RKO (cell line): ENCODE data around the gene SHC4.

Source experiments
- DNase-seq: peaks from one replicate; pipeline ENCODE4 v3.0.0-alpha.2; 2016; ENCODE audit warnings: low spot score

Gene SHC4

DNA sequence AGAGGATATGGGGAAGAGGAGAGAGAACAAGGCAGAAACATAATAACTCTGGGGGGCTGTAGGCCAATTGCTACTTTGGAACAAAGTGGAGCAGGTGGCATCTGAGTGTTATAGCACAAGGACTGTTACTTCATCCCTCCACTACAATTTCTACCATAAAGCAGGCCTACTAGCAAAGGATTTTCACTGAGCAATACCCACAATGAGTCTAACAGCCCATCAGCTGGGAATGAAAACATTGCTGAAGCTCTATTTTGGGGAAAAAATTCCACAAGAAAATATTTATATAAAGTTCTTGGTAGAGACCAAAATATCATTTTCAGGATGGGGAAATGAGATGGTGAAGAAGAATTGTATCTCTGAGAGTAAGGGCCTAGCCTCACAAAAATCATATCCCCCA lies 3.6 kb upstream of the SHC4 start:
- DNase-seq, result no peak

DNA sequence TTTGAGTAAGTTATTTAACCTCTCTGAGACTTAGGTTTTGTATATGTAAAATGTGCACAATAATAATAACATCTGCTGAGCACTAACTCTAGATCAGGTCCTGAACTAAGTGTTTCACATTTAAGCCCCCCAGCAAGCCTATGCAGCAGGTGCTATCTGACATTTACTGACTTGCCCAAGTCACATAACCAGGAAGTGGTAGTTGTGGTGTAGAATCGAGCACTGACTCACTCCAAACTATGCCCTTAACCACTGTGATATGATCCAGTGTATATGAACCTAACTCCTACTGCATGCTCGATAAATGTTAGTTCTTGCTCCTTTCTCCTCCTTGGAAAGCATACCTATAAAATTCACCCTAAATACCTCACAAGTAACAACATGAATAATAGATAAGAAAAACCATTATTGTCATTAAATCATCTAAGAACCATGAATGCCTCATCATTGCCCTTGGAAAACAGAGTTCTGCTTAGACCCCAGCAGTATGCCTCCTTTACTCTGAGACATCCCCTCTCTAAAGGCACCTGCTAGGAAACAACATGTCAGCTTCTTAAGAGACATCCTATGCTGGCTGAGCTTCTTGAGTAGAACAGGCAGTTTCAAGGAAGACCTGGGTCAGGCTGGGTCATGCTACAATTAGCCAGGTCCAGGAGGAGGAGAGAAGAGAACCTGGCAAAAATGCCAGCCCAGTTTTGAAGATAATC lies 3.0 kb upstream of the SHC4 start:
- DNase-seq, result peak; percentile 28

DNA sequence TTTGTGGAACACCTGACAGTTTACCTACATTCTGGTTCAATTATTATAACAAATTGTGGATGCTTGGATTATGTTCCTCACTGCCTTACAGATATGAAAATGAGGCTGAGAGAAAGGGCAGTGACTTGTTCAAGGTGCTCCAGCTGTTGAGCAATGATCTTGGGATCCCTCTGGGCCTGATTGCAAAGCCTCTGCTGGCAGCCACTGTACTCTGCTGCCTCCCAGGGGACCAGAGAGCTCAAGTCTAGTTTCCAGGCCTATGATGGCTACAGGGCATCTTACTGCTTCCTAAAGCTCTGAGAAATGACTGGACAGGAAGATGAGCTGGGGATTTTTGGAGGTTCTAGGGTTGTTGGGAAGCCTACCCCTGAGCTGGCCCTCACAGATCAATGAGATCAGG lies 2.3 kb upstream of the SHC4 start:
- DNase-seq, result peak; percentile 51

DNA sequence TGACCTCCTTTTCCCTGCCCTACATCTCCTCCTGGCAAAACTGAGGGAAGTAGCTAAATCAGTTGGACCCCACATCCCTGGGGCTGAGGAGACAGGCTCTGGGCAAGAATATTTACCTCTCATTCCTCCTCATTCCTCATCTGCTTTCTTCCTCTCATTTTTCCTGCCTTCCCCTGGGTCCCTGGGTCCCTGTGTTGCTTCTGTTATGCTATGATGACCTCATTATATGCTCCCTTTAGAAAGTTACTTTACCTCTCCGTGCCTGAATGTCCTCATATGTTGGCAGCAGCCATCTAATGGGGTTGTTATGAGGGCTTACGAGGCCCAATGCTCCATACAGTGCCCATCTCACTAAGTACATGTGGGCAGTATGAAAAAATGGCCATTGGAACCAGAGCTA lies 1.2 kb upstream of the SHC4 start:
- DNase-seq, result no peak

DNA sequence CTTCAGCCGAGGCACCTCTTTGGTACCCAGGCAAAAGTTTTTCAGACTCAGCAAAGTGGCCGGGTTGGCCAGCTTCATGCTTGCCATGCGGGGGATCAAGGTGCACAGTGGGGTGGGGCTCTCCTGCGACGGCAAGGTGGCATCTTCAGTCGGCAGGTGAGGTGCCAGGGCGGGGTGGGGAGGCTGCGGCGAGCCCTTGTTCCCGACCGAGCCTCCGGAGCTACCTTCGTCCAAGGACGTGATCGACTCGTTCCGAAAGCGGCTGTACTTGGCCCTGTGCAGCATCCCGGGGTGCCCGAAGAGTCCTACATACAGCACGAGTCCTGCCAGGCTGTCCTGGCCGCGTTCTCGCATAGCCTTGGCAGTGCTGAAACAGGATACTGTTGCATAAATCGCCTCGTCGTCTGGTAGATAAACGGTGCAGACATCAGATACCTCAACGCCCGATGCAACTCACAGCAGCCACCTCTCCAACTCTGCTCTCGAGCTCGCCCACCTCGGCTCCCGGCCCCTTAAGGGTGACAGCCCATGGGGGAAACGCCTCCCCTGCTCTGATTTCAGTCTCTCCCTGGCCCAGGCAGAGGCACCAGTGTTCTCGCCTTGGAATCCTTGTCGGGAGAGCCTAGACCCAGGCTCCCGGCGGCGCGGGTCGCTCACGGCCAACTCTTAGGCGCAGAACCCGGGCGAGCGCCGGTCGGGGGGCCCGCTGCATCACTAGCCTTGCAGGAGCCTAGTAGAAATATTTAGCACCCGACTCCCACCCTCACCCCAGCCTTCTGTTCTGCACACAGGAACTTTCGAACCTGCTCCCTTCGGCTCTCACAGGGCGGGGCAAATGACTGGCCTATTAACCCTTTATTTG lies 826 bp downstream of the SHC4 start:
- no peak for DNase-seq

DNA sequence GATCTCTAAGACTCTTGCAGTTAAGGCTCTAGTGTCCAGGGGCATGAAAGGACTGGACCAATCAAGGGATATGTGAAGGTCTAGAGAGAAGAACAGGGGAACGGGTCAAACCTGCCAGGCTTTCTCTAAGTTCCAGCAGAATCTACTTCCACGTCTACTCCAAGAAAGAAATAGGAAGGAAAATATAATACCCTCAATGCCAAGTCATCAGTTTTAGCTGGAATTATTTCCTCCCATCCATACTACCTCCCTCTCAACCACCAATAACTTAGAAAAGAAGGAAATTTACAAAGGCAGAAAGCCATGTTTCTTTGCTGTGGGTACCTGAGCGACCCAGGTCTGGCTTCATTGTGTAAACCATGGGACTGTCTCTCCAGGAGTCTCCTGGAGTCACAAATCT lies 7.8 kb downstream of the SHC4 start:
- no peak for DNase-seq

DNA sequence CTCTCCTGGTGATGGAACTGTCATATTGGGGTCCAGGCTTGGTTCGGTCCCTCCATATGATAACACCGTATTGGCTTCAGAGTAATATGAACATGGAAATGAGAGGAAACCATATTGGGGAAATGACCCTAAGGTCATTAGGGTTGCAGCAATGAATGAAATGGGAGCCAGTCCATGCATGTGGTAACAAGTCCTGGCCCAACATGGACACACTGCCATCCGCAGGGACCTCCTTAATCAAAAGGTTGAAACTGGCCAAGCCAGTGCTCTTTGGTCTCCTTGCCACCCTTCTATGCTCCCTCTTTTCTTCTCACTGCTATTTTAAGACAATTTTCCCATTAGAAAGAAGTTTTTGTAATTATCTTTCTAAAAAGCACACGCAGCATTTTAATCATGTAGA lies 8.3 kb downstream of the SHC4 start:
- DNase-seq, result no peak

DNA sequence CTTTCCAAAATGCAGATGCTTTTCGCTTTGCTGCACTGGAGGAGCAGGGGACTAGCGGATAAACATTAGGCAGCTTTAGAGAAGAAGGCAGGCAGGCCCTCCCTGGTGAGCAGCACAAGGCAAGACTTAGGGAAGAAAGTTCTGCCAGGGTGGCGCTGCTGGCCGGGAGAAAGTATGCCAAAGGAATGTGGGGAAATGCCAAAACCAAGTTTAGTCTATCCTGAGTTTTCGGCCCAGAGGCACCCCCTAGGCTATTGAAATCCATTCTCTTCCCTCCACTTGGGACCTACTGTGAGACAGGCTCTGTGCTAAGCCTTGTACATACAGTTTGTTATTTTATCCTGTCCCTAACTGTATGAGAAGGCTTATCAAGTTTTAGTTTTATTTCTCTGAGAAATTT lies 9.2 kb downstream of the SHC4 start:
- DNase-seq, result no peak

DNA sequence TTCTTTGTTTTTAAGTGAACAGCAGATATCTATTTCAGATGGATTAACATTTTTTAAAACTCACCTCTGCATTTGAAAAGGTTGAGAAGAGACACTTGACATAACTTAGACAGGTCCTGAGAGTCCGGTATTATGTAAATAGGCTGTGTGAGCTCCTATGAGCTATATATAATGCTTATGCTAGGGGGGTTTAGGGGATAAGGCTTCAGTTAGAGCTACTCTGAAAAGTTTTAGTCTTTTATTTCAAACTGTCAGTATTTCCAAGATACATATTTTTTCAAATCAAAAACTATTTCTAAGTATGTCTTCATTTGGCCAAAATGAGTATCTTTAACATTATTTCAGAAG lies 16.9 kb downstream of the SHC4 start:
- no peak for DNase-seq

DNA sequence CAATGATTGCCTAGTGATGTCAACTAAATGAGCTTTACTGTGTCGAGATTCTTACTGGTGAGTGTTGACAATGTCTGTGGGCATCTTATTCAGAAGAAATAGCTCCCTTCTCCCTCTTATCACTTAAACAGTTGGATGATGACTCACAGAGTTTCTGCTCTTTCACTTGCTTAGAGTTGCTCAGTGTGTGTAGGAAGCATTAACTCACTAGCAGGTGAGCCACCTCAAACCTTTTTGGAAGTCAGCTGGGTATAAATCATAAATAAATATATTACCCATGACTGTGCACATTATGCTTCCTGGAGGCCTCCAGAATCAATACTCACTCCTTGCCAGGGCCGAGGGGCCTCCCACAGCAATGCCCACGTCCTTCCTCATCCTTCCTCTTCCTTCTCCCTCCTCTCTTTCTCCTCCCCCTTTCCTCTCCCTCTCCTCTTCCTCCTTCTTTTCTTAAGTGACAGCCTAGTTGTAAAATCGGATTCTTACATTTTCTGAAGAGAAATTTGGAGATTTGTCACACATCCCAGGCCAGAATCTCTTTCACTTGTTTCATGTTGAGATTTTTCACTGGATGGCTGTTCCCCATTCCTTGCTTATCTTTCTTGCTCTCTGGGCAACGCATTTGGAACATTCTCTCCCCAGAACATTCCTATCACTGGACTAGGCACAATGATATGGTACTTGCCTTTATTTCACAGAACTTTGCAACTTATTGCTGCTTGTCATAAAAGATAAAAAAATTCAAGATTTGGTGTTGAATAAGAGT lies 17.5 kb downstream of the SHC4 start:
- peak; percentile 74 for DNase-seq

DNA sequence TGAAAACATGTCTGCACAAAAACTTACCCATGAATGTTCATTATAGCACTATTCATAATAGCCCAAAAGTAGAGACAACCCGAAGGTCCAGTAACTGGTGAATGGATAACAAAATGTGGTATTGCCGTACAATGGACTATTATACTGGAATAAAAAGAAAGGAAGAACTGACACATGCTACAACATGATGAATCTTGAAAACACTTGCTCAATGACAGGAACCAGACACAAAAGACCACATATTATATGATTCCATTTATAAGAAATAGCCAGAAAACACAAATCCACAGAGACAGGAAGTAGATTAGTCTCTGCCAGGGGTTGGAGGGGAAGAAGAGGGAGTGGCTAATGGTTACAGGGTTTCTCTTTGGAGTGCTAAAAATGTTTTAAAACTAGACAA lies 18.3 kb downstream of the SHC4 start:
- no peak for DNase-seq

DNA sequence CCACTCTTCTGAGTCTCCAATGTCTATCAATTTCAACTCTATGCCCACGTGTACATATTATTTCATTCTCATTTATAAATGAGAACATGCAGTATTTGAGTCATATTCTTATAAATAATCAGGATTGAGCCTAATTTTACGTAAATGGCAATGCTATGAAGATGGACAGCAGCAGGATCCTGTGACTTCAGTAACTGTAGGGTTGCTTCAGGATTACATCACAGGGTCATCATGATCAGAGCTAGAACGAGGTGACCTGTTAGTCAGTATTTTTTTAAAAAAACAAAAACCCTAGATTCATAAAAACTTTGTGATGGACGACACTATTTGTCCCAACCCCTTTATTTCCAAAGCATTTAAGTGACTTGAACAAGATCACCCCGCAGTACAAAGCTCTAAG lies 21.8 kb downstream of the SHC4 start:
- no peak for DNase-seq

DNA sequence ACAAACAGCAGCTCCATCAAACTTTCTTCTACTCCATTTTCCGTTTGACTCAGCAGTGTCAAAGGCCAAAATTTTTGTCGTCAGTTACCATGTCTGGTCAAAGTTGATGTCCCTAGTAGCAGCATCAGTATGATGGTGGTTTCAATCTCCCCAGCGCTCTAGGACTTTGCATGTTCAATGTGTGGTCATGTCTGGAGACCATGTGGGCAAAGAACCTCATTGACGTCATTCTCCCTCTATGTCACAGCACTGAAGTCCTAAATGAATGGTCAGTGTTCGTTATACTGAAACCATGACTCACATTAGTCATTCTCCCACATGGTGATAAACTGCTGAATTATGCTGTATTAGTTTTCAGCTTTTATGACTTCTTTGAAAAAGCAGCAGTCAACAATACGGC lies 23.2 kb downstream of the SHC4 start:
- peak; percentile 83 for DNase-seq

DNA sequence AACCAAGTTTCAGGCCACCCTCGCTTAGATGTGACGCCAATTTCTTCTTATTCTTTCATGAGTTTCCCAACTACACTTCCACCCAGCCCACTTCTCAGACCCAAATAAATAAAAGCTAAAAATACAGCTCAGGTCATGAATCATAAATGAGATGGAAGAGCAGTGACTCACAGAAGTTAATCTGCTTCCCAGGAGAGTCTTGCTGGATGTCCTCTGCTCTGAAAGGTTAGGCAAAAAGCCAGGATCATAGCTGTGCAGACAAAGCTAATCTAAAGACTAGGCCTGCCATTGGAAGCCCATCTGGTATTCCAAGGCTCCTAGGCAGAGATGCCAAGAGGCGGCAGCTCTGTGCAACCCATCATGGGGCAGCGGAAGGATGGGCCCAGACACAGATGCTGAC lies 24.1 kb downstream of the SHC4 start:
- peak; percentile 69 for DNase-seq

DNA sequence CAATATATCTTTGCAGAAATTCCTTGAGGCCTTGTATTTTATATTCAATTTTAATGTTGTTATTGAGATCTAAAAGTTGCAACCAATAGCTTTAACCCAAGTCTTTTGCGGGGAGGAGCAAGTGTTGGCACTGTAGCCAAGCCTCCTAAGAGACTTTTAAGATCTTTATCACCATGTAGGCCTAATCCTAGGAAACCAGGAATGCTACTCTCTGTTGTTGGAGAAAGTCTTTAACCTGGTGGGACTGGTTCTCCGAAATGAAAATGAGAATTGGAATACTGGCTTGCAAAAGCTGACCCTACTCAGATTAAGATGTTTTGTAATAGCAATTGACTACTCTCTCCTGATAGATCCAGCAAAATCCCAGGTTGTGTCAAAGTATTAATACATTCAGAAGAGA lies 25.8 kb downstream of the SHC4 start:
- DNase-seq, result no peak

DNA sequence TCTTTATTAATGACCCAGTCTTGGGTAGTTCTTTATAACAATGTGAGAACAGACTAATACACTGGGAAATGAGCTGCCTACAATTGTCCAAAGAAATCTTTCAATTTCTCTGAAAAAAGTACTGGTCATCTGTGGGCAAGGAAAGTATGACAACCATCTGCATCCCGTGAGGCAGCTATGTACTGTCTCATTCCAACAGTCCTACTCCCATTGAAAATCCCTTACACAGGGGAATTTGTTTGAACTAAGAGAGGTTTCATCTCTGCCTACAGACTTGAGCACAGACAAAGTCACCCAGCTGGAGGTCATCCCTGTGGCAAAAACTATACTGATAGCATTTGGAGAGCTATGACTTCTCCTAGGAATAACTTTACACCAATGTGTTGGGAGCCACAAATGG lies 27.1 kb downstream of the SHC4 start:
- no peak for DNase-seq

DNA sequence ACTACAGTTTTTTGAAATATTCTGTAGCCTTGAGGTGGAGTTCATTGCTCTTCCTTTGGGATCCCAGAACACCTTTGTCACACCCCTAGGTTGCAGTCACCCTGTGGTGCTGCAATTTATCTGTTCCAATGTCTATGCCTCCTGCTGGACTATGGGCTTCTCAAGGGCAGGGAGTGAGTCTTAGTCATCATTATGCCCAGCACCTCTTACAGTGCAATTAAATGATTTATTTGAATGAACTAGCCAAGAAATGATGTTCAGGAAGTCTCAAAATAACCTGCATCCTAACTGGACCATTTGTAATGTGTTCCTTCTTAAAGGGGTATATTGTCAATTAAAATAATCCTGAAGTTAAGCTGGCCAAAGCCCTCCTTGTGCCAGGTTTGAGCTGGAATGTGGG lies 28.5 kb downstream of the SHC4 start:
- DNase-seq, result no peak

DNA sequence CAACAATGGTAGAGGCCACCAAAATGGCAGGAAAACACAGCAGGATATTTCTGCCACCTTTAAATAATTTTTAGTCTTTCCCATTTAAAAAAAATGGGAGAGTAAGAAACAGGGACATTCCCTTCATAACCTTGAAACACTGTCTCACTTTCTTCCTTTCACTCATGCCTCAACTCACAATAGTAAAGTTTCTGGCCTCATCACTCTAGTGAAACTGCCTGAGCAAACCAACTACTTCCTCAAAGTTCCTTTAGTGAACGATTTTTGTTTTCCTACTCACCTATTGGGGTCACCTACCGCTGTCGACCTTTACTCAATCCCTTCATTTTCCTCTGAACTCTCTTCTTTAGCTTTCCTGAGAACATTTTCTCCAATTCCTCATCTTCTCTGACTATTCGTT lies 33.0 kb downstream of the SHC4 start:
- DNase-seq, result no peak

DNA sequence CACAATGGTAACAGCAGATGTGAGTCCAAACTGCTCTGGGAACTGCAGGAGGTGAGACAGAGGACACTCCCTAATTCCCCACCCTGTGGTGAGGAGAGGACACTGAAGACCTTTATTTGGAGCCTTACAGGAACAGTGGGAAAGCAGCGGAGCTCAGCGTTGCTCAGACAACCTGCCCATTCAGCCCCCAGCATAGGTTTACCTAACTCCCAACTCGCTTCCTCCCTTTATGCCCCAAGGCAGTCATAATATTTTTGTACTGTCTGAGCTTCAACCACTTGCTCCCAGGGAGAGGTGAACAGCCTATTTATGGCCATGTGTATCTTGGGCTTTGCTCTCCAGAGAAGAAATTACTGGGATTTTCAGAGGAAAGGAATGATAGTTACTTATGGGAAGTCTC lies 34.1 kb downstream of the SHC4 start:
- no peak for DNase-seq

DNA sequence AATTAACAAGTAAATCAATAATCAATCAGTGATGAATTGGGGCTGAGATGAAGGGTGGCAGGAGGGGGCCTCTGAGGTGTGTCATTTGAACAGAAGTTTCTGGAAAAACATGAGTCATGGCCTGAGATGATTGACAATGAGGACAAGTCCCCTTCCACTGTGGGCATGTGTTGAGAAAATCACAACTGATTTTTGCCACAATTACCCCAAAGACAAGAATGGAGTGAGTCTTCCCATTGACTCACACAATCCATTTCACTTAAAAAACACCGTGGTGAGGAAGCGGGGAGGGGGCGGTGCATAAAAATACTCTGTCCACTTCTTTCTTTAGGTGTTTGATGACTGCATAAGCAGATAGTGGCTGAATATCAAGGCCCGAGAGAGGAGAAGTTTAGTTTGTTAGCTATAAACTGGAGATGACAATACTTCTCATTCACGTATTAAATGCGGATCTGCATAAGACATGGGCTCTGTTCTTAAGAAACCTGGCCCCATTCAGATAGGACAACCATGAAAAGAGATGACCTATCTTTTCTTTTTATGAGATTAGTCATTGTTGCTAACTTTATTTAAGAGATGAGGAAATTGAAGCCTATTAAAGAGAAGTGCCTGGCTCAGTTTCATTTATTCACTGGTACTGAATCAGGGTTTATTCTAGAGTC lies 34.7 kb downstream of the SHC4 start:
- no peak for DNase-seq

DNA sequence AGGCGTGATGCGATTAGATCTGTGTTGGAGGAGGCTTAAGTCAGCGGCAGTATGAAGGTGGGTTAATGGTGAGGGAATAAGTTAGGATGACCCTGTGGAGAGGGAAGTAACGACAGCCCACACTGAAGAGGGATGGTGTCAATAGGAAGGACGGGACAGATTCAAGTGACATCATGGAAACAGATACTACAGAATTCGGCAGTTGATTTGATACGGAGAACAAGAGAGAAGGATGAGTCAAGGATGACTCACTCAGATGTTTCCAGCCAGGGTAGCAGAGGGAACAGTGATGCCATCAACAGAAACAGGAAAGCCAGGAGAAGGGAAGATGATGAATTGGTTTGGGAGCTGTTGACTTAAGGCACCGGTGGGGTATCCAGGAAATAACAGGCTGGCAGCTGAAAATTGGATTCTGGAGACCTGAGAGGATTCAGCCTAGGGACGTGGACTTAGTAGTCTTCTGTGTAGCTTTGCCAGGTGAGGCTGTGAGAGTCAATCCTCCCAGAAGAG lies 38.0 kb downstream of the SHC4 start:
- DNase-seq, result peak; percentile 95
